ENCODE measurements around the gene FOXJ2.
"Not testable (repeated sequence)": the region's sequence is repeated elsewhere in the genome, so short reads cannot be mapped to it uniquely, and the experiment has no call there.

FOXJ2 gene

GRCh38 chr12:8032242-8033152 lies at the start of gene FOXJ2:
Gene FOXJ2 (plus strand): TSS chr12:8032716. CDS start chr12:8039833, 7,117 bp downstream.
- DNase-seq = peak; percentile 93

GRCh38 chr12:7983019-7983418 lies 49.5 kb upstream of the FOXJ2 start:
- not testable (repeated sequence) for DNase-seq

- DNase-seq = not testable (repeated sequence)
Observed at GRCh38 chr12:7983460-7983859, 49.1 kb upstream of the FOXJ2 start.

DNA sequence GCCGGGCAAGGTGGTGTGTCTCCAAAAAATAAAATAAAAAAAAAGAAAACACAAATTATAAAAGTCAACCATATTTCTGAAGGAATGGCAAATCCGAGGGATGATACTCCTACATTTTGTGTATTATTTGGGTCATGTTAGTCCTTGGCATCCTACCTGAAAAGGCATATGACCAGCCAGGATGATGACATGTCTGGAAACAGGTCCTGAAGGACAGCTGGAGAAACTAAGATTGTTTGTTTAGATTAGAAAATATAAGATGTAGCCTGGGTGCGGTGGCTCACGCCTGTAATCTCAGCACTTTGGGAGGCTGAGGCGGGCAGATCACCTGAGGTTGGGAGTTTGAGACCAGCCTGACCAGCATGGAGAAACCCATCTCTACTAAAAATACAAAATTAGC lies 47.6 kb upstream of the FOXJ2 start:
- no peak for DNase-seq

DNA sequence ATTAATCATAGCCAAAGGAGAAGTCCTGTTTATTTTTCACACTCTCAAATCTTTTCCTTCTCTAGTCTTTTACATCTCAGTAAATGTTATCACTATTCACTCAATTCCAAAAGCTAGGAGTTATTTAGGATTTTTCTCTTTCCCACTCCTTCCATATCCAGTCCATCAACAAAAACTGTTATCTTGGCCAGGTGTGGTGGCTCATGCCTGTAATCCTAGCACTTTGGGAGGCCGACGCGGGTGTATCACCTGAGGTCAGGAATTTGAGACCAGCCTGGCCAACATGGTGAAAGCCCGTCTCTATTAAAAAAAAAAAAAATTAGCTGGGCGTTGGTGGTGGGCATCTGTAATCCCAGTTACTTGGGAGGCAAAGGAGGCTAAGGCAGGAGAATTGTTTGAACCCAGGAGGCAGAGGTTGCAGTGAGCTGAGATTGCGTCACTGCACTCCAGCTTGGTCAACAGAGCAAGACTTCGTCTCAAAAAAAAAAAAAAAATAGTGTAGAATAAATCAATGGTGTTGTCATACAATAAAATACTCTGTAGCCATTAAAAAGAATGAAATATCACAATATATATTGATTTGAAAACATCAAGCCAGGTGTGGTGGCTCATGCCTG lies 46.6 kb upstream of the FOXJ2 start:
- DNase-seq = no peak

- peak; percentile 86 for DNase-seq
Observed at GRCh38 chr12:7989827-7990491, 42.6 kb upstream of the FOXJ2 start.

- no peak for DNase-seq
Observed at GRCh38 chr12:7991535-7991934, 41.0 kb upstream of the FOXJ2 start.

DNA sequence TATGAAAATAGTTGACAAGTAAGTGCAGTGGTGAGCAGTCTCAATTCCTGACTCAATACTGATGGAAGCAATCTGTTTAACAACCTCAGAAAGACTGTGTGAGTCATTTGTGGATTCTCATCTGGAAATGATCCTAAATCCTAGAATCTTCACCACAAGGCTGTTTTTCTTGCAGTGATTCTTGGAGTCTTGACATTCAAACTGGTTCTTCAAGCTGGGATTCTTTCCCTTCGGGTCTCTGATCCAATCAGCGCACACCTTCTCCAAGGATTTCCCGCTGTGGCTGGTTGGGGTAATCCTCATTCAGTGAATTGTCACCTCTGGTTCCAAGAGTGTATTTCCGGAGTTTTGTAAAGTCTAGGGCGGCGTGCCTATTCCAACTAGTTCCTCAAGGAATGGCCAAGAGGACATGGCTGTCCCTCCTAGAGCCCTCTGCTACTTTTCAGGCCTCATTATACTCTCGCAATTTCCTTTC lies 37.7 kb upstream of the FOXJ2 start:
- no peak for DNase-seq

DNA sequence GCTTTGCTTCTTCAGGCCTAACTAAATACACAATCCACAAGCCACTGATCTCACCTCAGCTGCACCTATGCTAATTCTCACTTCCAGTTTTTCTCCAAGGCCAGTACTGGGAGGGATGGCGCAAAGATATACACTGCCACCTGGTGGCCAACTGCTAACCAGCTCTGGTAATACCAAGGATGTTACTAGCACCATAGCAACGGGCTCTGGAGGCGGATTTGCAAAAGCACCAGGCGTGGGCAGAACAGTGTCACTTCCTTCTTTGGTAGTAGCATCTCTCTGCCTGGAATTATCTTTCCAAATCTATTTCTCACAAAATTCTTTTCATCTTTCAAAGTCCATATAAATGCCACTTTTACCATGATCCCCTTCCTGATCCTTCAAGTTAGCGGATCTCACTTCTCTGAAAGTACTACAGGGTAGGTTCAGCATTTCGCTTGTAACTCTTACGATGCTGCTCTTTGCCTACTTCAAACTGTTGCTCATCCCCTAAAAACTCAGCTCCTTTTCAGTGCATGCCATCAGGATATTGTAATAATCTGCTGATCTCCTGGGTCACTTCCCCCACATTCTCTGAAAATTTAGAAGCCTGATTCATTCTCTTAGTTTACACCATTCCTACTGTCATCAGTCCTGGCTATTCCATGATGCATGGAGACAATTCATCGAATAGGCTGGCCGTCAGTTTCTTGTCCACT lies 37.1 kb upstream of the FOXJ2 start:
- DNase-seq = peak; percentile 93

DNA sequence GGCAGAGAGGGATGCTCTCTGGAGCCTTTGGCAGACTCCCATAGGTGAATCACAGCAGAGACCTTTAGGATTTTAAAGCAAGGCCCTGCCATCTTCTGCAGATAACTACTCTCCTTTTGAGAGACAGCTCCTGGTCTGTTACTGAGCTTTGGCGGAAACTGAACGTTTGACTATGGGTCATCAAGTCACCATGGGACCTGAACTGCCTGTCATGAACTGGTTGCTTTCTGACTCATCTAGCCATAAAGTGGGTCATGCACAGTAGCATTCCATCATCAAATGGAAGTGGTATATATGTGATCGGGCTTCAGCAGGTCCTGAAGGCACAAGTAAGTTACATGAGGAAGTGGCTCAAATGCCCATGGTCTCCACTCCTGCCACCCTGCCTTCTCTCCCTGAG lies 31.7 kb upstream of the FOXJ2 start:
- DNase-seq = not testable (repeated sequence)

GRCh38 chr12:8001496-8001895 lies 31.0 kb upstream of the FOXJ2 start:
- DNase-seq = not testable (repeated sequence)

DNA sequence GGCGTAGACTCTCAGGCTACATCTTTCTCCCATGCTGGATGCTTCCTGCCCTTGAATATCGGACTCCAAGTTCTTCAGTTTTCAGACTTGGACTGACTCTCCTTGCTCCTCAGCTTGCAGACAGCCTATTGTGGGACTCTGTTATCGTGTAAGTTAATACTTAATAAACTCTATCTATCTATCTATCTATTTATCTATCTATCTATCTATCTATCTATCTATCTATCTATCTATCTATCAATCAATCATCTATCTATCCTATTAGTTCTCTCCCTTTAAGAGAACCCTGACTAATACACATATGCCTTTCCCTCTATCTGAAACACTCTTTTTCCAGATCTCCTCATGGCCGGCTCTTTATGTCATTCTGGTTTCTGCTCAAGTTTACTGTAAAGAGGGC lies 27.6 kb upstream of the FOXJ2 start:
- not testable (repeated sequence) for DNase-seq

DNA sequence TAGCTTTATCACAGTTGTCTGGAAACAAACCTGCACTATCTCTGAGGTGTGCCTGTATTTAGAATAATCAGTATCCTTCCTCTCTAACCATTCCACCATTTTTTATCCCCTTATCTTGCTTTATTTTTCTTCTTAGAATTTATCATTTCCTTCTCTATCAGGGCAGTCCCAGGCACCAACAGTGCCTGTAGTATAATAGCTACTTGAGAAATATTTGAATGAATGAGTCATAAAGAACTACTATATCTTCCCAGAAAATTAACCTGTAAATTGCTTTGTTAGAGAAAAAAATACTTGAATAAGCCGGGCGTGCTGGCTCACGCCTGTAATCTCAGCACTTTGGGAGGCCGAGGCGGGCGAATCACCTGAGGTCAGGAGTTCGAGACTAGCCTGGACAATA lies 21.2 kb upstream of the FOXJ2 start:
- no peak for DNase-seq

- DNase-seq = no peak
Observed at GRCh38 chr12:8012651-8013309, 19.7 kb upstream of the FOXJ2 start.

- DNase-seq = no peak
Observed at GRCh38 chr12:8014836-8015235, 17.7 kb upstream of the FOXJ2 start.

DNA sequence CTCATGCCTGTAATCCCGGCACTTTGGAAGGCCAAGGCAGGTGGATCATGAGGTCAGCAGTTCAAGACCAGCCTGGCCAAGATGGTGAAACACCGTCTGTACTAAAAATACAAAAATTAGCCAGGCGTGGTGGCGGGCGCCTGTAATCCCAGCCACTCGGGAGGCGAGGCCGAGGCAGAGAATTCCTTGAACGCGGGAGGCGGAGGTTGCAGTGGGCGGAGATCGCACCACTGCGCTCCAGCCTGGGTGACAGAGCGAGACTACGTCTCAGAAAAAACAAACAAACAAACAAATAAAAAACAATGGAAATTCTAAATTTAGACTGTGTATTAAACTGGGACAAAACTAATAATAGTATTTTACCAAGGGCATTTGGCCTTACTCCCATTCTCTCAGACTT lies 14.3 kb upstream of the FOXJ2 start:
- DNase-seq = not testable (repeated sequence)

DNA sequence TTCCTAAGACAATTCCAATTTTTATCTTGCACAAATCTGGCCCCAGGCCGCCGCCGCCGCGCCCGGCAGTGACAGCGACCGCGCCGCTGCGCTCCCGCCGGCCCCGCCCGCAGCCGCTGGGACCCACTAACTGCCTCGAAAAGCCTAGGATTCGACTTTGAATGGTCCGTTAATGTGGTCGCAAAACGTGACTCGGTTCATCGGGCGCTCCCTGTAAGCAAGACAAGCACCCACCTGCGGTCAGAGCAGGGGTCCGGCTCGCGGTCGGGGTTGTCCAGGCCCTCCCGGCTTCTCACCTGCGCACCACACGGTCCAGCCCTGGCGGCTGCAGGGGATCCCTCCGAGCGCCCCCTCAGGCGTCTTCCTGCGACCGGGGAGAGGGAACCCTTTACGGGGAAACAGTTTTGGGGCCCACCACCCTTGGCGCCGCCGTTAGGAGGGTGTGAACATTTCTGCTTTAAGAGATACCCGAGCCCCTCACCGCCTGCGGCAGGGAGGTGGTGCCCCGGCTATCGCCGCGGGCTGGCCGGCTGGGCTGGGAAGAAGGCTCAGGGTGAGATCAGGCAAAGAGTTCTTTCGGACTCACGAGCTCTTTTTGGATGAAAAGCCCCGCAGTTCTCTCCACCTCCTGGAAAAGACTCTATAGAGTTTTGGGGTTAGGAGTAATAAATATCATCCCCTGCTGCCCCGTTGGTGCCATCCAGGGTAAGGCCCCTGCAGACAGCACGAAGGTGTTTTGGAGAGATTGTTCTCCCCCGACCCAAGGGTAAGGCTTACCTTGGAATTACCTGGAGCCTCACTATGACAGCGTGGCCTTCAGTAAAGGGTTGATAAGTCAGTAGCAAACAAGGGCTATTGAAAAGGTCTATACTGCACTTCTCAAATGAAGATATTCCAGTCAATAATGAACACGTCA lies 13.6 kb upstream of the FOXJ2 start:
- DNase-seq = no peak

DNA sequence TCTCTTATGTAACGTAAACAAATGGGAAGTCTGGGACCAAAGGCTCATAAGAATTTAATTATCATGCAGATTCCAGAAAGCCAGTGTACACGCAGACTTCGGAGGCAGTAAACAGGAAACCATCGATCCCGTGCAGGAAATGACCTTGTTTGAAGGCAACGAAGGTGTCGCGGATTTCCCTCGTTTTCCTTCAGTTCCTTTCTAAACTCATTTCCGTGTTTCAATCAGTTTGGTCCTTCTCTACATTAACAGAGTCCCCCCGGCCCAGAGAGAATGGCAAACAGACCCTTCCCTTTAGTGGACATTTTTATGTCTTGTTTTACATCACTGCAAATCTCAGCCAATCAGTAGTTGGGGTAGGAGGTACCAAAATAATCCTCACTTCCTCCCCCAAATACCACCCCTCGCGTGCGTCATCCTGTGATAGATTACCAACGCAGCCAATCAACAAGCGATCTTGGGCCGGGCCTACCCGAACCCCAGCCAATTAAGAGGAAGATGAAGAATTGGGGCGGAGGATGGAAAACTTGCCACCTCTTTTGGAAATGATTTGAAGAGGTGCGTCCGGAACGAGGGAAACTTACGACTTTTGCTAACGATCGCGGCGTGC lies 6.1 kb upstream of the FOXJ2 start:
- DNase-seq = peak; percentile 97

GRCh38 chr12:8027856-8028255 lies 4.7 kb upstream of the FOXJ2 start:
- no peak for DNase-seq

DNA sequence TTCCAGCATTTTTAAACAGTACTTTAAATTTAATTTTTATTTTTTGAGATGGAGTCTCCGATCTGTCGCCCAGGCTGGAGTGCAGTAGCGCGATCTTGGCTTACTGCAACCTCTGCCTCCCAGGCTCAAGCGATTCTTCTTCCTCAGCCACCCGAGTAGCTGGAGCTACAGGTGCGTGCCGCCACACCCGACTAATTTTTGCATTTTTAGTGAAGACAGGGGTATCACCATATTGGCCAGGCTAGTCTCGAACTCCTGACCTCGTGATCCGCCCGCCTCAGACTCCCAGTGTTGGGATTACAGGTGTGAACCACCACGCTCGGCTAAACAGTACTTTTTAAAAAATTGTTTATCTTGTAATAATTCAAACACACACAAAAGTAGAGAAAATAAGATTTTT lies 4.2 kb upstream of the FOXJ2 start:
- no peak for DNase-seq

DNA sequence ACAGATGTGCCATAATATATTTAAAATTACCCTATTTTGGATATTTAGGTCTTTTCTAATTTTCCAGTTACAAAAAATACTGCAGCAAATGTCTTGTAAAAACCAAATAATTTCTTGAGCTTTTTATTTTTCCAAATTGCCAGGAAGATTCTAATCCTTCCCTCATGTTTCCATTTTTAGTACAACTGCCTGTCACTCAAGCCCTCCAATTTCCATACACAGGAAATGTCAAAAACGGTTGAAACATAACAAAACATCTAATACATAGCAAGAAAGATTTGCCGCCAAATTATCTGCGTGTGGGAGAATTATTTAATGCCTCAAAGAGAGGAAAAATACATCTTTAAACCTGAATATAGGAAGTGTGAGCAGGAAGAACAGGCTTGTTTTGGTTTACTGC lies 2.3 kb upstream of the FOXJ2 start:
- no peak for DNase-seq
